Measurements from ENCODE around the gene VAPA.

DNA sequence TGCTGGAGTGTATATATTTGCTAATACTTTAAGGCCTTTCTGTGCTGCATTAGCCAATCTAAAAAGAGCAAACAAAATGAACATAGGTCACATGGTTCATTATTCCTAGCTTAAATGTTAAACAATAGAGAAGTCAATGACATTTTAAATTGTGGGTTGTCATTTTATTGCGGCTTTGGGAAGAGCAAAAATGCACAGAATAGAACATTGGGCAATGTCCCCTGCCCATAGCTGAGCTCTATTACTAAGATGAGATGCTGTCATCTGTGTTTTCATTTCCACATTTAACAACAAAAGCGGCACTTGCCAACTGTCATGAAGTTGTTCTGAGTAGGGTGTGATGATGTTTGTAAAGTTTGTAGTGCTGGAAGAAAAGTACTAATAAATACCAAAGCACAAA, 3.2 kb upstream of the VAPA start:
- TF ChIP-seq, protein P1, sequence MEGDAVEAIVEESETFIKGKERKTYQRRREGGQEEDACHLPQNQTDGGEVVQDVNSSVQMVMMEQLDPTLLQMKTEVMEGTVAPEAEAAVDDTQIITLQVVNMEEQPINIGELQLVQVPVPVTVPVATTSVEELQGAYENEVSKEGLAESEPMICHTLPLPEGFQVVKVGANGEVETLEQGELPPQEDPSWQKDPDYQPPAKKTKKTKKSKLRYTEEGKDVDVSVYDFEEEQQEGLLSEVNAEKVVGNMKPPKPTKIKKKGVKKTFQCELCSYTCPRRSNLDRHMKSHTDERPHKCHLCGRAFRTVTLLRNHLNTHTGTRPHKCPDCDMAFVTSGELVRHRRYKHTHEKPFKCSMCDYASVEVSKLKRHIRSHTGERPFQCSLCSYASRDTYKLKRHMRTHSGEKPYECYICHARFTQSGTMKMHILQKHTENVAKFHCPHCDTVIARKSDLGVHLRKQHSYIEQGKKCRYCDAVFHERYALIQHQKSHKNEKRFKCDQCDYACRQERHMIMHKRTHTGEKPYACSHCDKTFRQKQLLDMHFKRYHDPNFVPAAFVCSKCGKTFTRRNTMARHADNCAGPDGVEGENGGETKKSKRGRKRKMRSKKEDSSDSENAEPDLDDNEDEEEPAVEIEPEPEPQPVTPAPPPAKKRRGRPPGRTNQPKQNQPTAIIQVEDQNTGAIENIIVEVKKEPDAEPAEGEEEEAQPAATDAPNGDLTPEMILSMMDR (IDR thresholded peaks at IDR 0.05; ENCODE audit: extremely low read depth in 1 of 2, insufficient read depth in 1 of 2, low read depth in 1 of 2, low read length in 2 of 2): no peak
- TF ChIP-seq, protein P2, sequence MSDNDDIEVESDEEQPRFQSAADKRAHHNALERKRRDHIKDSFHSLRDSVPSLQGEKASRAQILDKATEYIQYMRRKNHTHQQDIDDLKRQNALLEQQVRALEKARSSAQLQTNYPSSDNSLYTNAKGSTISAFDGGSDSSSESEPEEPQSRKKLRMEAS (IDR thresholded peaks at IDR 0.05; ENCODE audit: insufficient read depth, insufficient read length): no peak
- TF ChIP-seq FOS (IDR thresholded peaks at IDR 0.05; ENCODE audit: borderline replicate concordance, insufficient read depth, low read length) (no peak), POLR2AphosphoS5 (IDR thresholded peaks at IDR 0.05; ENCODE audit: insufficient read depth, low read depth, low read length) (no peak), MYC (IDR thresholded peaks at IDR 0.05; ENCODE audit: low read depth, low read length) (no peak), EZH2 (IDR thresholded peaks at IDR 0.05; ENCODE audit: borderline replicate concordance, low read depth, low read length, severe bottlenecking) (no peak)
